K562 (cell line): ENCODE measurements around the gene KIF21A. TPM values are rescaled to one million over a fixed set of nuclear protein-coding genes. Genes with fewer than 3 reads are reported as not detected.

Source experiments
- ATAC-seq: fragments of 200-7000 bp; cut with Tn5 transposase; 3 replicates; pipeline ENCODE4 v1.9.1; 2020; ENCODE audit warnings: moderate library complexity
- BruUV-seq: library from RNA; stranded (reverse); fragments of 400-500 nt; replicated peaks from 2 replicates; lab custom pipeline; 2021; lab: Mats Ljungman, UMichigan
- CTCF ChIA-PET: fragments of 300-600 bp; formaldehyde crosslinking; extraction: SDS; loops from one replicate; lab custom pipeline; 2021; ENCODE audit warnings: low intra/inter-chr PET ratio; lab: Yijun Ruan, JAX
- POLR2A ChIA-PET: fragments of 300-600, 350-650 bp; sonication (Branson Sonifier 250); formaldehyde crosslinking; extraction: SDS; loops from one replicate; lab custom pipeline; 2021; ENCODE audit warnings: antibody characterized with exemption, inconsistent platforms; lab: Yijun Ruan, JAX
- DNase-seq, 4 experiments: peaks; one replicate each; pipeline versions ENCODE4 v3.0.0 to v3.0.0-alpha.2; 2011 to 2018; ENCODE audit warnings: low spot score in 3 of 4, mixed read lengths in 3 of 4; ENCODE audit errors: extremely low read depth in 1 of 4
- FAIRE-seq: peaks from 2 replicates; lab custom pipeline; 2011; peaks lifted over from hg19 to GRCh38; lab: Jason Lieb, UNC
- H2AFZ ChIP-seq: 2 replicates; pipeline ENCODE4 v1.6.0; 2011; ENCODE audit warnings: low read depth, low read length, control low read depth, inconsistent platforms
- H3K27ac ChIP-seq: fragments of 200-600 bp; 3 replicates; pipeline ENCODE4 v1.8.0; 2011; ENCODE audit warnings: low read depth, mild to moderate bottlenecking, control low read depth, inconsistent platforms, low read length, moderate library complexity, mixed read lengths; ENCODE audit errors: extremely low read depth
- H3K27me3 ChIP-seq, 2 experiments: fragments of 300-600 bp in 1 of 2; 2 replicates in 1 of 2; 3 replicates in 1 of 2; pipeline versions ENCODE4 v1.6.0 to v1.8.0; 2011; ENCODE audit warnings: inconsistent platforms in 2 of 2, low read length in 2 of 2, mild to moderate bottlenecking in 1 of 2, mixed read lengths in 1 of 2, moderate library complexity in 1 of 2; ENCODE audit not compliant: control insufficient read depth in 2 of 2, insufficient read depth in 2 of 2
- H3K36me3 ChIP-seq: fragments of 300-600 bp; 3 replicates; pipeline ENCODE4 v1.8.0; 2011; ENCODE audit warnings: mild to moderate bottlenecking, low read length, inconsistent platforms; ENCODE audit not compliant: control insufficient read depth, insufficient read depth
- H3K4me1 ChIP-seq, 2 experiments: fragments of 200-600 bp in 1 of 2; replicated peaks in 1 of 2; 2 replicates in 1 of 2; 3 replicates in 1 of 2; pipeline versions ENCODE4 v1.5.1 to v1.8.0; 2011; ENCODE audit warnings: inconsistent platforms in 2 of 2, low read length in 2 of 2, mild to moderate bottlenecking in 1 of 2, mixed read lengths in 1 of 2, moderate library complexity in 1 of 2; ENCODE audit not compliant: control insufficient read depth in 2 of 2, insufficient read depth in 2 of 2
- H3K4me2 ChIP-seq: 2 replicates; pipeline ENCODE4 v1.6.1; 2011; ENCODE audit warnings: low read length, control low read depth, inconsistent platforms, mixed read lengths; ENCODE audit not compliant: insufficient read depth
- H3K4me3 ChIP-seq: fragments of 200-600 bp; sonication (generic), shearing (Covaris generic); 2 replicates; pipeline ENCODE4 v1.5.1; 2016; ENCODE audit warnings: control low read depth, inconsistent platforms
- H3K79me2 ChIP-seq: fragments of 200-600 bp; 3 replicates; pipeline ENCODE4 v1.8.0; 2011; ENCODE audit warnings: low read length, inconsistent platforms; ENCODE audit not compliant: control insufficient read depth, insufficient read depth
- H3K9ac ChIP-seq, 2 experiments: 2 replicates each; pipeline versions ENCODE4 v1.6.0 to v1.6.1; 2011; ENCODE audit warnings: low read depth in 2 of 2, low read length in 2 of 2, control low read depth in 1 of 2, inconsistent platforms in 1 of 2, mild to moderate bottlenecking in 1 of 2, mixed read lengths in 1 of 2; ENCODE audit not compliant: insufficient read depth in 1 of 2
- H3K9me1 ChIP-seq: one replicate; pipeline ENCODE4 v1.6.0; 2011; ENCODE audit warnings: inconsistent platforms, mild to moderate bottlenecking, low read length, moderate library complexity; ENCODE audit not compliant: control insufficient read depth, insufficient read depth
- H3K9me3 ChIP-seq: replicated peaks from 2 replicates; pipeline ENCODE4 v1.5.1; 2011; ENCODE audit warnings: low read depth, low read length, inconsistent platforms; ENCODE audit not compliant: control insufficient read depth, insufficient read depth
- H4K20me1 ChIP-seq: replicated peaks from 2 replicates; pipeline ENCODE4 v1.6.1; 2011; ENCODE audit warnings: low read length, inconsistent platforms, mixed read lengths; ENCODE audit not compliant: control insufficient read depth, insufficient read depth
- CREBBP ChIP-seq: IDR thresholded peaks from one replicate; pipeline ENCODE4 v1.6.1; 2012; ENCODE audit warnings: low read depth, mild to moderate bottlenecking, control low read depth, inconsistent platforms, low read length
- MCM5 ChIP-seq: fragments of 450-650 bp; IDR thresholded peaks from 2 replicates; pipeline ENCODE4 v1.6.1; 2016; ENCODE audit warnings: low read depth
- RCOR1 ChIP-seq, 2 experiments: IDR thresholded peaks; 2 replicates each; pipeline ENCODE4 v1.6.1; 2012; ENCODE audit warnings: low read depth in 2 of 2, low read length in 2 of 2, borderline replicate concordance in 1 of 2, improper control_type of control experiment in 1 of 2
- ZC3H11A ChIP-seq: IDR thresholded peaks from 2 replicates; pipeline ENCODE4 v1.6.1; 2012; ENCODE audit warnings: low read depth, low read length, improper control_type of control experiment
- ZNF3 ChIP-seq: fragments of 250-450 bp; sonication (Bioruptor Pico); IDR thresholded peaks from 2 replicates; pipeline ENCODE4 v1.5.0; 2021; ENCODE audit warnings: mild to moderate bottlenecking, moderate library complexity
- ZNF583 ChIP-seq: fragments of 250-450 bp; sonication (Bioruptor Pico); IDR thresholded peaks from 2 replicates; pipeline ENCODE4 v1.4.0; 2020
- WGBS: fragments of 100-300 bp; shearing (Covaris generic); methylation state at CpG from one replicate; pipeline ENCODE4 v1.1.6; 2016; ENCODE audit warnings: low coverage, mixed read lengths; ENCODE audit not compliant: insufficient coverage; ENCODE audit errors: missing lambda C conversion rate; 5-methylcytosine and 5-hydroxymethylcytosine counted together
- in situ Hi-C: fragments of 300-500 bp; cut with MboI; formaldehyde crosslinking; loops from 4 replicates; pipeline ENCODE4 v1.15.0; 2018; ENCODE audit warnings: inconsistent platforms, mixed read lengths
- intact Hi-C: fragments of 100-400 bp; cut with micrococcal nuclease; formaldehyde crosslinking; loops from 2 replicates; pipeline ENCODE4 v1.14.2; 2022
- polyA plus RNA-seq, 8 experiments: library from polyadenylated mRNA; depleted of rRNA in 4 of 8; stranded (reverse) in 5 of 8; unstranded in 3 of 8; fragments of >200 nt; fragmentation: Nextera tagmentation in 2 of 8; fragmentation: Illumina TruSeq in 1 of 8; extraction: Ambion mirVana in 2 of 8; extraction: Trizol in 1 of 8; gene quantifications; 2 replicates each; pipeline versions ENCODE4 v1.2.1 to v1.2.3, GENCODE V29; 2011 to 2014; ENCODE audit warnings: inconsistent platforms in 1 of 8, missing spikeins in 1 of 8
- total RNA-seq, 7 experiments: library from RNA; depleted of rRNA in 6 of 7; stranded (reverse); fragments of >200 nt in 6 of 7; fragmentation: Illumina TruSeq in 2 of 7; extraction: Trizol in 2 of 7; gene quantifications; 2 replicates each; pipeline versions ENCODE4 v1.2.1 to v1.2.3, GENCODE V29; 2011 to 2021; ENCODE audit warnings: low replicate concordance in 1 of 7
- TF ChIP-seq, protein P1 (sequence below), 2 experiments: fragments of 450-650 bp in 1 of 2; sonication (generic) in 1 of 2; formaldehyde crosslinking in 1 of 2; IDR thresholded peaks in 1 of 2; conservative IDR thresholded peaks in 1 of 2; 2 replicates each; pipeline versions ENCODE4 v1.6.1 to v1.8.1; 2016 to 2023; ENCODE audit warnings: mild to moderate bottlenecking in 2 of 2, moderate library complexity in 2 of 2, inconsistent platforms in 1 of 2, missing genetic modification reagents in 1 of 2
- TF ChIP-seq, protein P2 (sequence below), 2 experiments: fragments of 450-650 bp; formaldehyde crosslinking in 1 of 2; IDR thresholded peaks; 2 replicates each; pipeline versions ENCODE4 v1.4.0 to v1.6.1; 2014 to 2020; ENCODE audit warnings: mild to moderate bottlenecking in 2 of 2, borderline replicate concordance in 1 of 2, low read depth in 1 of 2

KIF21A gene
- total and polyA plus RNA-seq, 9 of the 15 experiments (the other 6 are each of a cell fraction or from before 2014, with no cell fraction given) = 17.7 to 45.0 (median 30.3) TPM

- no peaks in the 10 kb centered on the region for H3K9me1 ChIP-seq
- TF ChIP-seq ZNF3 (no peak), RCOR1 (IDR thresholded peaks at IDR 0.05; ENCODE audit: borderline replicate concordance in 1 of 2, low read depth in 2 of 2, low read length in 2 of 2) (no peak), ZNF583 (CRISPR knock-in tag) (no peak), ZC3H11A (no peak), CREBBP (no peak), MCM5 (no peak)
- TF ChIP-seq, protein P1, sequence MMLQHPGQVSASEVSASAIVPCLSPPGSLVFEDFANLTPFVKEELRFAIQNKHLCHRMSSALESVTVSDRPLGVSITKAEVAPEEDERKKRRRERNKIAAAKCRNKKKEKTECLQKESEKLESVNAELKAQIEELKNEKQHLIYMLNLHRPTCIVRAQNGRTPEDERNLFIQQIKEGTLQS (IDR thresholded peaks at IDR 0.05) = no peak
- TF ChIP-seq, protein P1 (CRISPR knock-in tag; conservative IDR thresholded peaks at IDR 0.05) = no peak
- TF ChIP-seq, protein P2, sequence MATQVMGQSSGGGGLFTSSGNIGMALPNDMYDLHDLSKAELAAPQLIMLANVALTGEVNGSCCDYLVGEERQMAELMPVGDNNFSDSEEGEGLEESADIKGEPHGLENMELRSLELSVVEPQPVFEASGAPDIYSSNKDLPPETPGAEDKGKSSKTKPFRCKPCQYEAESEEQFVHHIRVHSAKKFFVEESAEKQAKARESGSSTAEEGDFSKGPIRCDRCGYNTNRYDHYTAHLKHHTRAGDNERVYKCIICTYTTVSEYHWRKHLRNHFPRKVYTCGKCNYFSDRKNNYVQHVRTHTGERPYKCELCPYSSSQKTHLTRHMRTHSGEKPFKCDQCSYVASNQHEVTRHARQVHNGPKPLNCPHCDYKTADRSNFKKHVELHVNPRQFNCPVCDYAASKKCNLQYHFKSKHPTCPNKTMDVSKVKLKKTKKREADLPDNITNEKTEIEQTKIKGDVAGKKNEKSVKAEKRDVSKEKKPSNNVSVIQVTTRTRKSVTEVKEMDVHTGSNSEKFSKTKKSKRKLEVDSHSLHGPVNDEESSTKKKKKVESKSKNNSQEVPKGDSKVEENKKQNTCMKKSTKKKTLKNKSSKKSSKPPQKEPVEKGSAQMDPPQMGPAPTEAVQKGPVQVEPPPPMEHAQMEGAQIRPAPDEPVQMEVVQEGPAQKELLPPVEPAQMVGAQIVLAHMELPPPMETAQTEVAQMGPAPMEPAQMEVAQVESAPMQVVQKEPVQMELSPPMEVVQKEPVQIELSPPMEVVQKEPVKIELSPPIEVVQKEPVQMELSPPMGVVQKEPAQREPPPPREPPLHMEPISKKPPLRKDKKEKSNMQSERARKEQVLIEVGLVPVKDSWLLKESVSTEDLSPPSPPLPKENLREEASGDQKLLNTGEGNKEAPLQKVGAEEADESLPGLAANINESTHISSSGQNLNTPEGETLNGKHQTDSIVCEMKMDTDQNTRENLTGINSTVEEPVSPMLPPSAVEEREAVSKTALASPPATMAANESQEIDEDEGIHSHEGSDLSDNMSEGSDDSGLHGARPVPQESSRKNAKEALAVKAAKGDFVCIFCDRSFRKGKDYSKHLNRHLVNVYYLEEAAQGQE (IDR thresholded peaks at IDR 0.05; ENCODE audit: borderline replicate concordance) = no peak
- TF ChIP-seq, protein P2 (CRISPR knock-in tag; IDR thresholded peaks at IDR 0.05; ENCODE audit: low read depth) = no peak
- no peak overlapping the region for H3K27ac ChIP-seq
- no peak overlapping the region for H3K4me3 ChIP-seq
- DNase-seq = no peak
- no peaks in the 10 kb centered on the region for H3K79me2 ChIP-seq
- POLR2A ChIA-PET = no interaction called here
- H3K4me2 ChIP-seq = no peak overlapping the region
- no peak overlapping the region for H3K9ac ChIP-seq
- no peak overlapping the region for H2AFZ ChIP-seq
- H3K9me3 ChIP-seq = no peaks in the 10 kb centered on the region
- FAIRE-seq = no peak
- 95% methylated on average over 4 of the region's 4 CpGs for WGBS
- H3K4me1 ChIP-seq = no peaks in the 10 kb centered on the region
- in situ Hi-C loops (no loop called here), intact Hi-C loops (no loop called here)
- H4K20me1 ChIP-seq = no peaks in the 10 kb centered on the region
- BruUV-seq = no TSS peak
- CTCF ChIA-PET = no interaction called here
- no peak for ATAC-seq
- H3K36me3 ChIP-seq = peaks cover 51% of the 10 kb centered on the region
- H3K27me3 ChIP-seq = no peaks in the 10 kb centered on the region
Measured at GRCh38 chr12:39329876-39330275, 113.0 kb downstream of the KIF21A start.
